GM12878 (cell line): ENCODE results near the gene TTLL8. TPM values are rescaled to one million over a fixed set of nuclear protein-coding genes. Genes with fewer than 3 reads are reported as not detected.

Experiments
- ATAC-seq: fragments of 200-7000 bp; cut with Tn5 transposase; 3 replicates; pipeline ENCODE4 v1.9.1; 2020; ENCODE audit warnings: mild to moderate bottlenecking, moderate library complexity
- BruUV-seq: library from RNA; stranded (reverse); fragments of 400-500 nt; replicated peaks from 2 replicates; lab custom pipeline; 2021; lab: Mats Ljungman, UMichigan
- CTCF ChIA-PET: fragments of 300-600 bp; sonication (Branson Sonifier 250); formaldehyde crosslinking; extraction: SDS; loops from one replicate; lab custom pipeline; 2021; ENCODE audit warnings: inconsistent platforms; lab: Yijun Ruan, JAX
- POLR2A ChIA-PET: fragments of 350-600 bp; formaldehyde crosslinking; extraction: SDS; loops from one replicate; lab custom pipeline; 2021; ENCODE audit warnings: inconsistent platforms; lab: Charles Lee
- RAD21 ChIA-PET: fragments of 300-600 bp; sonication (Branson Sonifier 250); formaldehyde crosslinking; loops from one replicate; lab custom pipeline; 2023; ENCODE audit warnings: antibody characterized with exemption; ENCODE audit not compliant: unreplicated experiment; lab: Charles Lee
- SMC1A ChIA-PET: fragments of 300-600 bp; sonication (Branson Sonifier 250); formaldehyde crosslinking; loops from one replicate; lab custom pipeline; 2023; ENCODE audit not compliant: unreplicated experiment, uncharacterized antibody; lab: Charles Lee
- DNase-seq: peaks from one replicate; pipeline ENCODE4 v3.0.0-alpha.2; 2011; ENCODE audit warnings: low read depth, low spot score
- FAIRE-seq: peaks from 3 replicates; lab custom pipeline; 2011; peaks lifted over from hg19 to GRCh38; lab: Jason Lieb, UNC
- H2AFZ ChIP-seq: 2 replicates; pipeline ENCODE4 v1.6.0; 2011; ENCODE audit warnings: low read depth, low read length, control low read depth; ENCODE audit not compliant: control insufficient read depth
- H3K27ac ChIP-seq: 2 replicates; pipeline ENCODE4 v1.5.1; 2011; ENCODE audit warnings: control low read depth; ENCODE audit not compliant: control insufficient read depth, insufficient read depth
- H3K27me3 ChIP-seq, 2 experiments: replicated peaks in 1 of 2; 2 replicates each; pipeline versions ENCODE4 v1.6.0 to v1.6.1; 2011; ENCODE audit warnings: low read length in 1 of 2; ENCODE audit not compliant: control insufficient read depth in 2 of 2, insufficient read depth in 2 of 2
- H3K36me3 ChIP-seq, 2 experiments: 2 replicates each; pipeline ENCODE4 v1.5.1; 2011; ENCODE audit warnings: low read length in 1 of 2; ENCODE audit not compliant: control insufficient read depth in 2 of 2, insufficient read depth in 2 of 2
- H3K4me1 ChIP-seq: 2 replicates; pipeline ENCODE4 v1.6.1; 2011; ENCODE audit warnings: mild to moderate bottlenecking, low read length, moderate library complexity, mixed read lengths; ENCODE audit not compliant: control insufficient read depth, insufficient read depth
- H3K4me2 ChIP-seq: 2 replicates; pipeline ENCODE4 v1.6.0; 2011; ENCODE audit warnings: control low read depth; ENCODE audit not compliant: control insufficient read depth, insufficient read depth
- H3K4me3 ChIP-seq: fragments of 200-600 bp; sonication (generic); 2 replicates; pipeline ENCODE4 v1.5.1; 2016
- H3K79me2 ChIP-seq: 2 replicates; pipeline ENCODE4 v1.6.0; 2011; ENCODE audit warnings: low read length; ENCODE audit not compliant: control insufficient read depth, insufficient read depth
- H3K9ac ChIP-seq: 2 replicates; pipeline ENCODE4 v1.8.0; 2011; ENCODE audit warnings: low read length, control low read depth, mixed read lengths; ENCODE audit not compliant: control insufficient read depth, insufficient read depth
- H3K9me3 ChIP-seq: replicated peaks from 3 replicates; pipeline ENCODE4 v1.5.1; 2011; ENCODE audit warnings: mild to moderate bottlenecking, low read length; ENCODE audit not compliant: control insufficient read depth, insufficient read depth
- H4K20me1 ChIP-seq: 2 replicates; pipeline ENCODE4 v1.6.0; 2011; ENCODE audit not compliant: control insufficient read depth, insufficient read depth
- BCL11A ChIP-seq: IDR thresholded peaks from 2 replicates; pipeline ENCODE4 v1.6.1; 2011; ENCODE audit warnings: low read depth, low read length
- BRCA1 ChIP-seq: IDR thresholded peaks from 2 replicates; pipeline ENCODE4 v1.6.1; 2011; ENCODE audit warnings: low read depth, low read length, improper control_type of control experiment
- CTCF ChIP-seq, 3 experiments: IDR thresholded peaks in 2 of 3; conservative IDR thresholded peaks in 1 of 3; 2 replicates each; pipeline ENCODE4 v1.5.1; 2011; ENCODE audit warnings: low read depth in 3 of 3, low read length in 3 of 3, mild to moderate bottlenecking in 3 of 3, control low read depth in 2 of 3, moderate library complexity in 2 of 3, inconsistent platforms in 1 of 3, mixed read lengths in 1 of 3; ENCODE audit not compliant: control insufficient read depth in 2 of 3, insufficient read depth in 1 of 3; ENCODE audit errors: extremely low read depth in 1 of 3
- FOXM1 ChIP-seq: IDR thresholded peaks from 2 replicates; pipeline ENCODE4 v1.6.1; 2012; ENCODE audit warnings: low read depth, mild to moderate bottlenecking, inconsistent platforms, low read length, moderate library complexity
- POU2F2 ChIP-seq: IDR thresholded peaks from 3 replicates; pipeline ENCODE4 v1.6.1; 2011; ENCODE audit warnings: low read depth, mild to moderate bottlenecking, low read length, borderline replicate concordance
- RBBP5 ChIP-seq: fragments of 200-600 bp; sonication (generic); conservative IDR thresholded peaks from 2 replicates; pipeline ENCODE4 v1.6.1; 2016
- SREBF2 ChIP-seq: IDR thresholded peaks from 2 replicates; pipeline ENCODE4 v1.6.1; 2012; ENCODE audit warnings: mild to moderate bottlenecking, low read length
- STAT3 ChIP-seq: IDR thresholded peaks from 2 replicates; pipeline ENCODE4 v1.6.1; 2011; ENCODE audit warnings: low read depth, low read length, improper control_type of control experiment
- ZBTB40 ChIP-seq: fragments of 450-650 bp; IDR thresholded peaks from 2 replicates; pipeline ENCODE4 v1.6.1; 2016; ENCODE audit warnings: mild to moderate bottlenecking, moderate library complexity, borderline replicate concordance
- WGBS: methylation state at CpG from one replicate; pipeline ENCODE4 v1.1.6; 2016; ENCODE audit warnings: low lambda C conversion rate; ENCODE audit not compliant: insufficient replicate concordance, insufficient coverage; ENCODE audit errors: missing lambda C conversion rate; 5-methylcytosine and 5-hydroxymethylcytosine counted together
- in situ Hi-C: fragments of 300-500 bp; cut with MboI; formaldehyde crosslinking; loops from 9 replicates; pipeline ENCODE4 v1.14.3; 2018; ENCODE audit warnings: mixed read lengths
- intact Hi-C: fragments of 100-400 bp; cut with micrococcal nuclease; formaldehyde crosslinking; loops from one replicate; pipeline ENCODE4 v1.14.2; 2022; ENCODE audit not compliant: unreplicated experiment
- polyA plus RNA-seq, 11 experiments: library from polyadenylated mRNA; depleted of rRNA in 4 of 11; unstranded in 6 of 11; stranded (reverse) in 5 of 11; fragments of >200 nt; fragmentation: Nextera tagmentation in 4 of 11; fragmentation: Illumina TruSeq in 1 of 11; extraction: Ambion mirVana in 4 of 11; extraction: Trizol in 1 of 11; gene quantifications; 1 replicate in 1 of 11; 2 replicates in 10 of 11; pipeline versions ENCODE4 v1.2.1 to v1.2.3, GENCODE V29; 2011 to 2016; ENCODE audit warnings: inconsistent platforms in 2 of 11, missing spikeins in 2 of 11, low read depth in 1 of 11
- total RNA-seq, 4 experiments: library from RNA; depleted of rRNA in 3 of 4; stranded (reverse); fragments of >200 nt in 3 of 4; fragmentation: Illumina TruSeq in 1 of 4; extraction: Trizol in 1 of 4; gene quantifications; 2 replicates each; pipeline versions ENCODE4 v1.2.1 to v1.2.3, GENCODE V29; 2013 to 2021
- TF ChIP-seq, protein P1 (sequence below): IDR thresholded peaks from 2 replicates; pipeline ENCODE4 v1.6.1; 2012; ENCODE audit warnings: improper control_type of control experiment, low read depth, low read length; ENCODE audit not compliant: insufficient replicate concordance

TTLL8 gene
- total and polyA plus RNA-seq, 10 of the 15 experiments (the other 5 are each of a cell fraction or from before 2014, with no cell fraction given), result not detected

DNA sequence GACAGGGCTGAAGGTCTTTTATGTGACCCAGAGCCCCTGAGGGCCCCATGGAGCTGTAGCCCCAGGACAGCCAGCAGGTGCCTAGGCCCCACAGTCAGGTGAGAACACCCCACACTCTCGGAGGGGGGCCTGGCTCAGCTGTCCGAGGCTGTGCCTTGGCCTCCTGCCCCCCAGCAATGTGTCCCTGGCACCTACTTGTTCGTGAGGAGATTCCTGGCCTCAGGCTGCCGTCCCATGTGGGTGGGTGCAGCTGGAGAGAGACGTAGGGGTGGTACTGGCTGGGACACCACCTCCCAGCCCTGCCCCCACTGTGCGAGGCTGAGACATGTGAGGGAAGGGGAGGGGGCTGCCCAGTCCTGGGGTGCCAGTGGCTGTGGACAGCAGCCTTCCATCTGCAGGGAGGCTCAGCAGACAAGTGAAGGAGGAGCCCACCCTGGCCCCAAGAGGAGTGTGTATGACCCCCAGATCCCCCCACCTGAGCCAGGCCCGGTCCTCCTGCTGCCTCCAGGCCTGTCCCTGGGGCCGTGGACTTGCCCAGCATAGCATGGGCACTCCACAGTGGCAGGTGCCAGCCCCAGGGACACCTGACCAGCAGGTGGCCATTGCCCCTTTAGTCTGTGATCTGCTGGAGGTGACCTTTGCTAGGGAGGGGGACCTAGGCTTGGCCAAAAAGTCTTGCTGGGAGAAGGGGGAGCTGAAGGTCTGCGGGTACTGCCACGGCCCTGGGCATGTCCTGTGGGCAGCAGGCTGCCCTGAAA, 62.6 kb downstream of the TTLL8 start (continued):
- TF ChIP-seq ZBTB40 (no peak), SREBF2 (no peak), RBBP5 (no peak)

- Histone ChIP-seq H3K9me3 (no peaks in the 10 kb centered on the region; the same call in 2 of the 3 replicates), H3K4me2 (no peak overlapping the region), H3K27me3 (no peaks in the 10 kb centered on the region; a peak in 1 of 4 replicates), H4K20me1 (no peaks in the 10 kb centered on the region), H3K27ac (no peak overlapping the region), H3K79me2 (no peaks in the 10 kb centered on the region), H2AFZ (no peak overlapping the region), H3K9ac (no peak overlapping the region), H3K36me3 (no peaks in the 10 kb centered on the region), H3K4me3 (no peak overlapping the region), H3K4me1 (no peaks in the 10 kb centered on the region)
- no peak for ATAC-seq
- POLR2A ChIA-PET, result interaction anchor here (0.8 kb wide), 1 partner anchor 19 kb away, joined by 3 read pairs; no protein-coding TSS in a partner anchor
- no peak for FAIRE-seq
- RAD21 ChIA-PET, result interaction anchor here (1.6 to 4.3 kb wide), 4 partner anchors 23 to 64 kb away, joined by 3 to 29 read pairs (median 20); no protein-coding TSS in a partner anchor
- 3% methylated on average over 3 of the region's 3 CpGs for WGBS
- SMC1A ChIA-PET, result interaction anchor here (2.9 to 3.9 kb wide), 2 partner anchors 35 to 63 kb away, joined by 16 to 30 read pairs; no protein-coding TSS in a partner anchor
- in situ Hi-C loops (no loop called here), intact Hi-C loops (no loop called here)
- DNase-seq, result no peak
- CTCF ChIA-PET, result interaction anchor here (0.6 to 4.5 kb wide), 7 partner anchors 11 to 64 kb away, joined by 4 to 47 read pairs (median 7); no protein-coding TSS in a partner anchor
- BruUV-seq, result no TSS peak
- no peak for TF ChIP-seq BRCA1
- no peak for TF ChIP-seq FOXM1
- TF ChIP-seq, protein P1, sequence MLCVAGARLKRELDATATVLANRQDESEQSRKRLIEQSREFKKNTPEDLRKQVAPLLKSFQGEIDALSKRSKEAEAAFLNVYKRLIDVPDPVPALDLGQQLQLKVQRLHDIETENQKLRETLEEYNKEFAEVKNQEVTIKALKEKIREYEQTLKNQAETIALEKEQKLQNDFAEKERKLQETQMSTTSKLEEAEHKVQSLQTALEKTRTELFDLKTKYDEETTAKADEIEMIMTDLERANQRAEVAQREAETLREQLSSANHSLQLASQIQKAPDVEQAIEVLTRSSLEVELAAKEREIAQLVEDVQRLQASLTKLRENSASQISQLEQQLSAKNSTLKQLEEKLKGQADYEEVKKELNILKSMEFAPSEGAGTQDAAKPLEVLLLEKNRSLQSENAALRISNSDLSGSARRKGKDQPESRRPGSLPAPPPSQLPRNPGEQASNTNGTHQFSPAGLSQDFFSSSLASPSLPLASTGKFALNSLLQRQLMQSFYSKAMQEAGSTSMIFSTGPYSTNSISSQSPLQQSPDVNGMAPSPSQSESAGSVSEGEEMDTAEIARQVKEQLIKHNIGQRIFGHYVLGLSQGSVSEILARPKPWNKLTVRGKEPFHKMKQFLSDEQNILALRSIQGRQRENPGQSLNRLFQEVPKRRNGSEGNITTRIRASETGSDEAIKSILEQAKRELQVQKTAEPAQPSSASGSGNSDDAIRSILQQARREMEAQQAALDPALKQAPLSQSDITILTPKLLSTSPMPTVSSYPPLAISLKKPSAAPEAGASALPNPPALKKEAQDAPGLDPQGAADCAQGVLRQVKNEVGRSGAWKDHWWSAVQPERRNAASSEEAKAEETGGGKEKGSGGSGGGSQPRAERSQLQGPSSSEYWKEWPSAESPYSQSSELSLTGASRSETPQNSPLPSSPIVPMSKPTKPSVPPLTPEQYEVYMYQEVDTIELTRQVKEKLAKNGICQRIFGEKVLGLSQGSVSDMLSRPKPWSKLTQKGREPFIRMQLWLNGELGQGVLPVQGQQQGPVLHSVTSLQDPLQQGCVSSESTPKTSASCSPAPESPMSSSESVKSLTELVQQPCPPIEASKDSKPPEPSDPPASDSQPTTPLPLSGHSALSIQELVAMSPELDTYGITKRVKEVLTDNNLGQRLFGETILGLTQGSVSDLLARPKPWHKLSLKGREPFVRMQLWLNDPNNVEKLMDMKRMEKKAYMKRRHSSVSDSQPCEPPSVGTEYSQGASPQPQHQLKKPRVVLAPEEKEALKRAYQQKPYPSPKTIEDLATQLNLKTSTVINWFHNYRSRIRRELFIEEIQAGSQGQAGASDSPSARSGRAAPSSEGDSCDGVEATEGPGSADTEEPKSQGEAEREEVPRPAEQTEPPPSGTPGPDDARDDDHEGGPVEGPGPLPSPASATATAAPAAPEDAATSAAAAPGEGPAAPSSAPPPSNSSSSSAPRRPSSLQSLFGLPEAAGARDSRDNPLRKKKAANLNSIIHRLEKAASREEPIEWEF, result no peak
- no peak for TF ChIP-seq CTCF (IDR thresholded peaks at IDR 0.05 in 2 of 3, conservative IDR thresholded peaks at IDR 0.05 in 1 of 3; ENCODE audit: control insufficient read depth in 2 of 3, extremely low read depth in 1 of 3, insufficient read depth in 1 of 3, low read depth in 3 of 3, low read length in 3 of 3)
- TF ChIP-seq BCL11A, result no peak
- TF ChIP-seq STAT3, result no peak
- no peak for TF ChIP-seq POU2F2
These were observed 63.1 kb downstream of the TTLL8 start for GRCh38 chr22:49995041-49995360.
